Smooth muscle cell of the umbilical artery (primary cell): ENCODE data around the gene AMMECR1L. TPM values are rescaled to one million over a fixed set of nuclear protein-coding genes. Genes with fewer than 3 reads are reported as not detected.

Experiments
- total RNA-seq: library from RNA; depleted of rRNA; stranded (reverse); fragments of >200 nt; gene quantifications from 2 replicates; pipeline ENCODE4 v1.2.3, GENCODE V29; 2014

The AMMECR1L gene
- total RNA-seq = 19.3 and 26.2 TPM in 2 replicates

GRCh38 chr2:127885780-127886592 lies at the start of gene AMMECR1L:
TSS of gene AMMECR1L (minus strand) at chr2:127885956. CDS start at chr2:127874234, 11,722 bp downstream.

Other genes starting within 250 kb of the AMMECR1L start
- gene GPR17, start 239.8 kb downstream of the AMMECR1L start, total RNA-seq = not detected in 2 replicates
- gene LIMS2, start 210.4 kb downstream of the AMMECR1L start, total RNA-seq = 2.6 and 6.8 TPM in 2 replicates
- 4.1 and 5.3 TPM in 2 replicates for gene SFT2D3, start 184.5 kb downstream of the AMMECR1L start, total RNA-seq
- gene WDR33, start 74.8 kb downstream of the AMMECR1L start, total RNA-seq = 23.2 and 41.7 TPM in 2 replicates
- 22.3 and 31.9 TPM in 2 replicates for gene POLR2D, start 27.8 kb downstream of the AMMECR1L start, total RNA-seq
- 4.8 and 6.7 TPM in 2 replicates for gene SAP130, start 142.1 kb upstream of the AMMECR1L start, total RNA-seq
- 203 and 205 TPM in 2 replicates for gene UGGT1, start 205.2 kb upstream of the AMMECR1L start, total RNA-seq